Peyer's patch (tissue), 4 donors: Measurements from ENCODE around the gene TCF4. TPM values are rescaled to one million over a fixed set of nuclear protein-coding genes. Genes with fewer than 3 reads are reported as not detected.

Experiments
- DNase-seq, 3 donors: peaks; one replicate each; pipeline ENCODE4 v3.0.0-alpha.2; 2017 to 2019
- H3K27ac ChIP-seq, 4 donors: fragments of 200-600 bp; sonication (generic); one replicate each; pipeline ENCODE4 v1.5.1; 2016 to 2019
- H3K27me3 ChIP-seq, 2 donors: fragments of 200-600 bp; sonication (generic); one replicate each; pipeline ENCODE4 v1.5.1; 2019
- H3K36me3 ChIP-seq, 3 donors: fragments of 200-600 bp; sonication (generic); one replicate each; pipeline ENCODE4 v1.5.1; 2016 to 2019
- H3K4me1 ChIP-seq, 4 donors: fragments of 200-600 bp; sonication (generic); one replicate each; pipeline ENCODE4 v1.5.1; 2016 to 2019
- H3K4me3 ChIP-seq, 4 donors: fragments of 200-600 bp; sonication (generic); 1 replicate in 3 of 4; 2 replicates in 1 of 4; pipeline ENCODE4 v1.5.1; 2016 to 2019; ENCODE audit warnings: mild to moderate bottlenecking in 1 of 4
- H3K9me3 ChIP-seq, 4 donors: fragments of 200-600 bp; sonication (generic); one replicate each; pipeline ENCODE4 v1.5.1; 2016 to 2019; ENCODE audit warnings: mild to moderate bottlenecking in 1 of 4
- POLR2A ChIP-seq, 2 donors: fragments of 450-650 bp; IDR thresholded peaks; one replicate each; pipeline ENCODE4 v1.5.1; 2017; ENCODE audit warnings: antibody characterized with exemption in 2 of 2, mild to moderate bottlenecking in 2 of 2, moderate library complexity in 2 of 2
- total RNA-seq, 4 donors: library from RNA; depleted of rRNA; stranded (reverse); fragments of >200 nt; gene quantifications; one replicate each; pipeline ENCODE4 v1.1.0, GENCODE V29; 2016
- TF ChIP-seq, protein P1 (sequence below), 6 experiments: fragments of 450-650 bp in 4 of 6; fragments of 200-600 bp in 2 of 6; sonication (generic) in 1 of 6; IDR thresholded peaks; one replicate each; pipeline ENCODE4 v1.5.1; 2017 to 2019; ENCODE audit warnings: antibody characterized with exemption in 6 of 6, mild to moderate bottlenecking in 3 of 6, moderate library complexity in 1 of 6

The TCF4 gene
- total RNA-seq, 4 donors from 2014 or later, result 11.9 to 190 (median 33.8) TPM

GRCh38 chr18:55337908-55338521, 250.0 kb downstream of the TCF4 start:
- H3K4me3 ChIP-seq, result no peak overlapping the region
- H3K4me1 ChIP-seq, result peaks cover 0 to 10% (median 0%) of the 10 kb centered on the region in 4 donors
- no peak for DNase-seq
- TF ChIP-seq, protein P1, sequence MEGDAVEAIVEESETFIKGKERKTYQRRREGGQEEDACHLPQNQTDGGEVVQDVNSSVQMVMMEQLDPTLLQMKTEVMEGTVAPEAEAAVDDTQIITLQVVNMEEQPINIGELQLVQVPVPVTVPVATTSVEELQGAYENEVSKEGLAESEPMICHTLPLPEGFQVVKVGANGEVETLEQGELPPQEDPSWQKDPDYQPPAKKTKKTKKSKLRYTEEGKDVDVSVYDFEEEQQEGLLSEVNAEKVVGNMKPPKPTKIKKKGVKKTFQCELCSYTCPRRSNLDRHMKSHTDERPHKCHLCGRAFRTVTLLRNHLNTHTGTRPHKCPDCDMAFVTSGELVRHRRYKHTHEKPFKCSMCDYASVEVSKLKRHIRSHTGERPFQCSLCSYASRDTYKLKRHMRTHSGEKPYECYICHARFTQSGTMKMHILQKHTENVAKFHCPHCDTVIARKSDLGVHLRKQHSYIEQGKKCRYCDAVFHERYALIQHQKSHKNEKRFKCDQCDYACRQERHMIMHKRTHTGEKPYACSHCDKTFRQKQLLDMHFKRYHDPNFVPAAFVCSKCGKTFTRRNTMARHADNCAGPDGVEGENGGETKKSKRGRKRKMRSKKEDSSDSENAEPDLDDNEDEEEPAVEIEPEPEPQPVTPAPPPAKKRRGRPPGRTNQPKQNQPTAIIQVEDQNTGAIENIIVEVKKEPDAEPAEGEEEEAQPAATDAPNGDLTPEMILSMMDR (IDR thresholded peaks at IDR 0.05), result no peak
- no peak for TF ChIP-seq POLR2A (IDR thresholded peaks at IDR 0.05)
- H3K27me3 ChIP-seq, result no peaks in the 10 kb centered on the region
- no peaks in the 10 kb centered on the region for H3K9me3 ChIP-seq
- no peaks in the 10 kb centered on the region for H3K36me3 ChIP-seq
- H3K27ac ChIP-seq, result peak overlapping the region; percentile 21 to 61 (median 58)

DNA sequence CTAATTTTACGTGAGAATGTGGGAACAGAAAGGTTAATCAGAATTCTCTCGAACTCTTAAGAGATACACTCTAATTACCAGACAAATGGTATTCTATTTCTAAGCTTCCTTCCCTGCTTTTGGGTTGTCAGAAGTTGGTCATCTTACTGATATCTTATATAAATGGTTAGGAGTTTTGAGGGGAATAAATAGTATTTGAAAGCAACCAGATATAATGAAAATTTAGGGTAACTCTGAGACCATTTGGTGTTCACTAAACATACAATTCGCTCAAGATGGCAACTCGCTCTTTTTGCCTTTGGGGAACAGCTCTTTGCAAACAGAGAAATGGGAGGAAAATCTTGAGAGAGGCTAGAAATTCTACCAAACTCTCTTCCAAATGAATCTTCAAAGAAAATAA, 250.9 kb downstream of the TCF4 start:
- Histone ChIP-seq H3K4me1 (peaks cover 0 to 10% (median 0%) of the 10 kb centered on the region in 4 donors), H3K27ac (peak overlapping the region in 2 of 4 donors; percentile 47 to 61), H3K4me3 (no peak overlapping the region), H3K36me3 (no peaks in the 10 kb centered on the region), H3K9me3 (no peaks in the 10 kb centered on the region), H3K27me3 (no peaks in the 10 kb centered on the region)
- DNase-seq, result no peak
- TF ChIP-seq POLR2A (IDR thresholded peaks at IDR 0.05), result no peak
- TF ChIP-seq, protein P1 (IDR thresholded peaks at IDR 0.05), result no peak

GRCh38 chr18:55336438-55337100, 251.4 kb downstream of the TCF4 start:
- Histone ChIP-seq H3K4me3 (no peak overlapping the region), H3K27ac (no peak overlapping the region), H3K9me3 (no peaks in the 10 kb centered on the region), H3K4me1 (peaks cover 0 to 10% (median 0%) of the 10 kb centered on the region in 4 donors), H3K27me3 (no peaks in the 10 kb centered on the region), H3K36me3 (no peaks in the 10 kb centered on the region)
- no peak for TF ChIP-seq POLR2A (IDR thresholded peaks at IDR 0.05)
- TF ChIP-seq, protein P1 (IDR thresholded peaks at IDR 0.05), result no peak
- no peak for DNase-seq

DNA sequence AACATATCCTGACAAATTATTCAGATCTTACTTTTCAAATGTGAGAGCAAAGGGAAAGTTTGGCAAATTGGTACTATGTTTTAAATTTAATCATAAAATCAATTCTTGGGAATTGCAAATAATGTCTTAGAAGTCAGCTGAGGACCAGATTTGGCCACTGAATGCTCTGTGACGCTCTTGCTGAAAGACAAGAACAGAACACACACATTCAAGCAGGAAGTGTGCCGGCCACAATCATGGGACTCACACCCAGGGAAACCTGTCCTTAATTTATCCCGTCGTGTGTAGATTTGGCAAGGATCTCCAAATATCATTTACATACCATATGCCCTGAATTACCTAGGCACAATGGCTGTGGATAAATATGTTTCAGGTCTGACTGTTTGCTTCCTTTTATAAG, 253.1 kb downstream of the TCF4 start:
- Histone ChIP-seq H3K36me3 (no peaks in the 10 kb centered on the region), H3K9me3 (no peaks in the 10 kb centered on the region), H3K4me1 (peaks cover 0 to 10% (median 0%) of the 10 kb centered on the region in 4 donors), H3K27ac (no peak overlapping the region), H3K4me3 (no peak overlapping the region), H3K27me3 (no peaks in the 10 kb centered on the region)
- DNase-seq, result peak in 2 of 3 donors; percentile 19 to 55
- TF ChIP-seq POLR2A (IDR thresholded peaks at IDR 0.05), result no peak
- TF ChIP-seq, protein P1 (IDR thresholded peaks at IDR 0.05), result no peak

DNA sequence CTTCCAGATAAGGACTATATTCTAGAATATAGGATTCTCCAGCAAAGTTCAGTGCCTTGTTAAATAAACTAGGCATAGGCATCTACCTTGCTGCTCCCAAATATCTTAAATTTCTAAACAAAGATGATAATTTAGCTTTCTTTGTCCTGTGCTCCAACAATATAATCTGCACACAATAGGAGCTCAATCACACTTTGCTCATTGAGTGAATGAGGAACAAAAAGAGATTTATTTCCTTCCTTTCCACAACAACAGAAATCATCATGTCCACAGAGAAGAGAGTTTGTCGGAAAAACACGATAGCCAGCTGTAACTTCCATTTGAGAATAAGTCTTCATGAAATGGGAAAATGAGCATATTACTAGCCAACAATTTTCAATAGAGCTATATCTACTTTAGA, 256.7 kb downstream of the TCF4 start:
- no peak for DNase-seq
- Histone ChIP-seq H3K27ac (no peak overlapping the region), H3K4me1 (no peaks in the 10 kb centered on the region), H3K4me3 (no peak overlapping the region), H3K9me3 (no peaks in the 10 kb centered on the region), H3K36me3 (no peaks in the 10 kb centered on the region), H3K27me3 (no peaks in the 10 kb centered on the region)
- no peak for TF ChIP-seq POLR2A (IDR thresholded peaks at IDR 0.05)
- TF ChIP-seq, protein P1 (IDR thresholded peaks at IDR 0.05), result no peak
